ENCODE results near the gene LRBA. TPM values are rescaled to one million over a fixed set of nuclear protein-coding genes. Genes with fewer than 3 reads are reported as not detected.

Gene LRBA
- total and polyA plus RNA-seq, 12 donors: 6.2 to 31.2 (median 23.9) TPM

DNA sequence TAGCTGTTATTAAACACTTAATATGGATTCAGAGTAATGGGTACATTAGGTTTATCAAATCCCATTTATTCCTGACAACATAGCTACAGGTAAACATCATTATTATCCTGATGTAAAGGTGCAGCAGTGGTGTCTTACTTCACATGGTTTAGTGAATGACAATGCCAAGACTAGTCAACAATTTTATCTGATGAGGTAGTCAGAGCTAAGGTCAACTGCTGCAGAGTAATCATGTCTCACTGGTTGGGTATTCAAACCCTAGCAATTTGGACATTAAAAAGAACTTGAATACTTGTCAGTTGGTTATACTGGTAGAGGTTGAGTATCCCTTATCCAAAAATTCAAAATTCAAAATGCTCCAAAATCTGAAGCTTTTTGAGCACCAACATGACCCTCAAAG, 315.5 kb downstream of the LRBA start:
- TF ChIP-seq CTCF (IDR thresholded peaks at IDR 0.05): no peak
- Histone ChIP-seq H3K9me3 (no peaks in the 10 kb centered on the region), H3K27me3 (no peaks in the 10 kb centered on the region), H3K4me1 (no peaks in the 10 kb centered on the region), H3K27ac (no peak overlapping the region), H3K4me3 (no peak overlapping the region), H3K36me3 (no peaks in the 10 kb centered on the region)
- DNase-seq (no peak), ATAC-seq (no peak)
- intact Hi-C loops (cut with DNase I): no loop called here

GRCh38 chr4:150695162-150695561, 319.9 kb downstream of the LRBA start:
- ATAC-seq (no peak), DNase-seq (no peak)
- H3K4me3 ChIP-seq: no peak overlapping the region
- H3K36me3 ChIP-seq: no peaks in the 10 kb centered on the region
- H3K27me3 ChIP-seq: no peaks in the 10 kb centered on the region
- no peaks in the 10 kb centered on the region for H3K9me3 ChIP-seq
- TF ChIP-seq CTCF (IDR thresholded peaks at IDR 0.05): no peak
- H3K27ac ChIP-seq: no peak overlapping the region
- 80 to 85% methylated on average over 2 of the region's 2 CpGs for WGBS, 2 donors
- no peaks in the 10 kb centered on the region for H3K4me1 ChIP-seq
- intact Hi-C loops (cut with DNase I): no loop called here

DNA sequence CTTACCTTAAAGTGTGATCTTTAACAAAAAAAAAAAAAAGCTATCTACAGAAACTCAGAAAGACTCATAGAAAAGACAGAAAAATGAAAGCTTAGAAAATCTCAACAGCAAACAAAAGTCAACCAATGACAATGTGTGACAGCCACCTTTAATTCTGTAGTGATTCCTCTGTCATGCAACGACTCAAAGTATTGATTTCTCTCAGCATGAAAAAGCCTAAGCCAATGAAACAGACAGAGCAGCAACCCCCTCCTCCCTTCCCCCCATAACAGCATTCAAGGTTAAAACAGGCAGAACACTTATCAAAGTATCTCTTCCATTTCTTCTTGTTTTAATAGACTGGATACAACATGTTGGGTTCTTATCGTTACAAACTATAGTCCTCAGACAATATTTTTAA, 320.6 kb downstream of the LRBA start:
- Histone ChIP-seq H3K4me3 (no peak overlapping the region), H3K27me3 (no peaks in the 10 kb centered on the region), H3K4me1 (no peaks in the 10 kb centered on the region), H3K36me3 (no peaks in the 10 kb centered on the region), H3K27ac (no peak overlapping the region), H3K9me3 (no peaks in the 10 kb centered on the region)
- intact Hi-C loops (cut with DNase I): no loop called here
- ATAC-seq: no peak
- 74 to 82% methylated on average over 2 of the region's 2 CpGs for WGBS, 2 donors
- DNase-seq: no peak
- TF ChIP-seq CTCF (IDR thresholded peaks at IDR 0.05): no peak

DNA sequence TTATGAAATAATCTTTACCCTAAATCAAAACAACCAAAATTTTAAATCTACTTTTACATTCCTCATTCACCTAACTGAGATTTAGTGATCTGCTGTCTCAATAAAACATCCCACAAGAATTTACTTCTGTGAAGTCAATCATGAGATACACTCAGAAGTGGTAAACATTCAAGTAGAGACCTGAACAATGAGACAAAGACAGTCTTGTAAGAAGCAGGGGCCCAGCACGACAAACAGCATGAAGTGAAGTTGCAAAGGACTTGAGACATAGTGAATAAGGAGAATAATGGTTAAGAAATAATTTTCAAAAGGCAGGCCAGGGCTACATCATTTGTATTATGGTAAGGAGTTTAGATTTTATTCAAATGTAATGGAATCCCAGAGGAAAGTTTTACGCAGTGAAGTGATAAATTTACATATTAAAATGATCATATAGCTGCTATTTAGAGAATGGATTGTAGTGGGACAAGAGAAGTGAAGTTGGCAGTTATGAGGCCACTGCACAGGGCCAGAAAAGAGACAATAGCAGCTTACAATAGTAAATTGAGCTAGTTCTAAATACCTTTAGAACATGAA, 331.2 kb downstream of the LRBA start:
- intact Hi-C loops (cut with DNase I): no loop called here
- Histone ChIP-seq H3K36me3 (peaks cover 0 to 8% (median 0%) of the 10 kb centered on the region in 9 donors), H3K4me3 (no peak overlapping the region), H3K4me1 (no peaks in the 10 kb centered on the region), H3K27me3 (no peaks in the 10 kb centered on the region), H3K27ac (no peak overlapping the region), H3K9me3 (peaks cover 0 to 6% (median 0%) of the 10 kb centered on the region in 11 donors)
- ATAC-seq (no peak), DNase-seq (no peak)
- TF ChIP-seq CTCF (IDR thresholded peaks at IDR 0.05): no peak
- WGBS, 2 donors: 85 to 90% methylated on average over 2 of the region's 2 CpGs
